A673 (cell line): ENCODE measurements around the gene HMGB2. TPM values are rescaled to one million over a fixed set of nuclear protein-coding genes. Genes with fewer than 3 reads are reported as not detected.

Source experiments
- BruUV-seq: library from RNA; stranded (reverse); fragments of 400-500 nt; replicated peaks from 2 replicates; lab custom pipeline; 2021; lab: Mats Ljungman, UMichigan
- CTCF ChIA-PET: fragments of 300-600 bp; sonication (Branson Sonifier 250); formaldehyde crosslinking; loops from one replicate; lab custom pipeline; 2022; ENCODE audit warnings: antibody characterized with exemption; lab: Charles Lee
- POLR2A ChIA-PET: fragments of 300-600 bp; sonication (Branson Sonifier 250); formaldehyde crosslinking; loops from one replicate; lab custom pipeline; 2022; ENCODE audit warnings: antibody characterized with exemption; ENCODE audit not compliant: low non-redundant PET; lab: Charles Lee
- DNase-seq: peaks from one replicate; pipeline ENCODE4 v3.0.0-alpha.2; 2015; ENCODE audit warnings: low spot score
- H3K27ac ChIP-seq: fragments of 200-600 bp; sonication (generic); 2 replicates; pipeline ENCODE4 v1.5.1; 2016; ENCODE audit warnings: mixed run types, low read depth, mild to moderate bottlenecking, mixed read lengths, antibody characterized with exemption, low read length; ENCODE audit not compliant: poor library complexity, severe bottlenecking
- H3K27me3 ChIP-seq: fragments of 200-600 bp; sonication (generic); replicated peaks from 2 replicates; pipeline ENCODE4 v1.6.1; 2017; ENCODE audit warnings: mixed run types, low read depth, mild to moderate bottlenecking, mixed read lengths, antibody characterized with exemption, low read length; ENCODE audit not compliant: insufficient read depth, poor library complexity
- H3K36me3 ChIP-seq: fragments of 200-600 bp; sonication (generic); 2 replicates; pipeline ENCODE4 v1.6.1; 2016; ENCODE audit warnings: mixed run types, mild to moderate bottlenecking, mixed read lengths, antibody characterized with exemption, low read length; ENCODE audit not compliant: insufficient read depth, poor library complexity, severe bottlenecking
- H3K4me1 ChIP-seq: fragments of 200-600 bp; sonication (generic); 2 replicates; pipeline ENCODE4 v1.6.1; 2017; ENCODE audit warnings: mixed run types, mild to moderate bottlenecking, mixed read lengths, antibody characterized with exemption, low read length; ENCODE audit not compliant: insufficient read depth, poor library complexity, severe bottlenecking
- H3K4me3 ChIP-seq: fragments of 200-600 bp; sonication (generic); 2 replicates; pipeline ENCODE4 v1.5.1; 2016; ENCODE audit warnings: low read depth, mixed run types, mild to moderate bottlenecking, mixed read lengths, low read length; ENCODE audit not compliant: poor library complexity, severe bottlenecking
- H3K9me3 ChIP-seq: fragments of 200-600 bp; sonication (generic); 2 replicates; pipeline ENCODE4 v1.6.1; 2016; ENCODE audit warnings: mixed run types, low read depth, mild to moderate bottlenecking, mixed read lengths, antibody characterized with exemption, low read length; ENCODE audit not compliant: poor library complexity, severe bottlenecking
- CTCF ChIP-seq: fragments of 300-800, 200-600 bp; sonication (generic); conservative IDR thresholded peaks from 2 replicates; pipeline ENCODE4 v1.5.1; 2017; ENCODE audit warnings: low read depth, mild to moderate bottlenecking, antibody characterized with exemption, low read length, moderate library complexity, mixed read lengths
- EZH2 ChIP-seq: fragments of 200-600 bp; sonication (generic); IDR thresholded peaks from 2 replicates; pipeline ENCODE4 v1.6.1; 2017; ENCODE audit warnings: borderline replicate concordance, low read depth, mild to moderate bottlenecking, mixed read lengths, antibody characterized with exemption, low read length; ENCODE audit not compliant: poor library complexity, severe bottlenecking
- intact Hi-C: fragments of 100-400 bp; cut with micrococcal nuclease; formaldehyde crosslinking; loops from one replicate; pipeline ENCODE4 v1.10.0; 2022; ENCODE audit not compliant: unreplicated experiment
- total RNA-seq: library from RNA; stranded (reverse); gene quantifications from 2 replicates; pipeline ENCODE4 v1.2.3, GENCODE V29; 2021

HMGB2 gene
- total RNA-seq, 1 experiment from 2014 or later = 392 TPM

DNA sequence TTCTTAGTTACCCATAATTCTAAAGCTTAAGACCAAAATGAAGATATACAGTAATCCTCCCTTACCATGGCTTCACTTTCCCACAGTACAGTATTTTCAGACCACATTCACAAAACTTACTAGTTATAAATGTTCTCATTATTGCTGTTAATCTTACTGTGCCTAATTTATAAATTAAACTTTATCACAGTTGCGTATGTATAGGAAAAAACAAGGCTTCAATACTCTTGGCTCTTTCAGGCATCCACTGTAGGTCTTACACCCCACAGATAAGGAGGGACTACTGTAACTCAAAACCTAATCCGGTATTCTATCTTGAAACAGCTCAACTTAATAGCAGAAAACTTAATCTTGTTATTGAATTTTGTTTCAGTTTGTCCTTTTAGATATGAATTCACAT is 3.6 kb downstream of the HMGB2 start:
- peaks cover 16% of the 10 kb centered on the region for H3K4me1 ChIP-seq
- no peak for DNase-seq
- peaks cover 74% of the 10 kb centered on the region for H3K36me3 ChIP-seq
- ChIA-PET POLR2A (no interaction called here), CTCF (interaction anchor here (0.6 to 2.5 kb wide), 2 partner anchors 10 to 29 kb away, joined by 7 to 8 read pairs; no protein-coding TSS in a partner anchor)
- H3K27me3 ChIP-seq = no peaks in the 10 kb centered on the region
- TF ChIP-seq EZH2 (no peak), CTCF (no peak)
- no peaks in the 10 kb centered on the region for H3K9me3 ChIP-seq
- H3K27ac ChIP-seq = peak overlapping the region; percentile 9
- intact Hi-C loops = loop anchor here (10.0 kb wide), 1 partner anchor 984 kb away; no protein-coding TSS in a partner anchor
- peak overlapping the region; percentile 27 for H3K4me3 ChIP-seq
- BruUV-seq = no TSS peak

GRCh38 chr4:173328236-173328901 is 5.8 kb downstream of the HMGB2 start:
- no peak for DNase-seq
- Histone ChIP-seq H3K27me3 (no peaks in the 10 kb centered on the region), H3K9me3 (no peaks in the 10 kb centered on the region), H3K4me1 (peaks cover 16% of the 10 kb centered on the region), H3K4me3 (no peak overlapping the region), H3K27ac (peak overlapping the region; percentile 21), H3K36me3 (peaks cover 78% of the 10 kb centered on the region)
- ChIA-PET POLR2A (no interaction called here), CTCF (no interaction called here)
- intact Hi-C loops = no loop called here
- no TSS peak for BruUV-seq
- TF ChIP-seq EZH2 = no peak
- no peak for TF ChIP-seq CTCF

DNA sequence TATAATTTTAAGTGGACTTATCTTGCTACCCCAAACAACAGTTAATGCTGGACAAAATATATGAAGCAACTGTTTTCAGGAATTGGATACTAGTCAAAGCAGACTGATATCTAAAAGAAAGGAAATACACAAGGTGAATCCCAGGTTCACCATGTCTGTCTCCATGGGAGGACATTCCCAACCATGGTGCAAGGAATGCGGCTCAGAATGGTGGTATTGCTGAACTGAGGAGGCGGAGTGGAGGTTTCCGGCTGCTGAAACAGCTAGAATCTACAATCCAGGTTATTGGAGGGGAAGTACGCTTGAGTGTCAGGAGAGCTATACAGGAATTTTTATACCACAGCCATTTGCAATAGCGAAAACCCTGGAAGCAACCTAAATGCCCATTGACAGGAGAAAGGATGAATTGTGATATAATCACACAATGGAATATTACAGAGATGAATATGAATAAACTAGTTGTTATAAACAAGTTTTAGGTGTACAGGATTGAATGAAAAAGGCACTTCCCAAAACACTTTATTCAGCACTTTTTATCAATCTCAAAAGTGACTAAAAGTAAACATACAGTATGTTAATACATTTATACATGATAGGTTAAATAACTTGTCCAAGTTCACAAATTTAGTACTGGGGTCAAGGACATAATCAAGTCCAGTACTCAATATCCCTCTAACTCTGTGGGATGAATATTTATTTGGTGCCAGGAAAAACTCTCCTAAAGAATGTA is 9.0 kb downstream of the HMGB2 start:
- CTCF ChIA-PET = no interaction called here
- DNase-seq = no peak
- H3K4me3 ChIP-seq = no peak overlapping the region
- H3K27ac ChIP-seq = peak overlapping the region; percentile 22
- H3K9me3 ChIP-seq = no peaks in the 10 kb centered on the region
- H3K4me1 ChIP-seq = peaks cover 7% of the 10 kb centered on the region
- no TSS peak for BruUV-seq
- intact Hi-C loops = no loop called here
- TF ChIP-seq EZH2 (no peak), CTCF (no peak)
- peaks cover 59% of the 10 kb centered on the region for H3K36me3 ChIP-seq
- POLR2A ChIA-PET = interaction anchor here (0.6 kb wide), 1 partner anchor 9 kb away, joined by 3 read pairs; the partner anchor contains the start of gene HMGB2
- H3K27me3 ChIP-seq = no peaks in the 10 kb centered on the region
